ENCODE results near the gene NLRC4.

DNA sequence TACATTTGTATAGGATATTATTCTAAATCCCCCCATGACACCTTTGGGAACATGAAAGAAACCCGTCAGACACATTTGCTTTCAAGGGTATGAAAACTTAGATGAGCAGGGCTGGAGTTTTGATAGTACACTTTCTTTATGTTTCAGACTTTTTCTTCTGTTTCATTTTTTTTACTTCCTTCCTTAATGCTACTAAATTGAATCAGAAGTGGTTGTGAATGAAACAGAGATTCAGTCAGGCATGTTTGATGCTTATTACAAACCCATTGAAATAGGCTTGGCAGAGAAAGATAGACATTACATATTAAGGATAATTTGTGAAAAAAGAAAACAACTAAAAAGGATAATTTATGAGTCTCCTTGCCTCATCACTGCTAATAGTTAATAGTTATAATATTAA is 72.3 kb downstream of the NLRC4 start:
- no peak for TF ChIP-seq EZH2 (IDR thresholded peaks at IDR 0.05; ENCODE audit: low read length)
- TF ChIP-seq, protein P1, sequence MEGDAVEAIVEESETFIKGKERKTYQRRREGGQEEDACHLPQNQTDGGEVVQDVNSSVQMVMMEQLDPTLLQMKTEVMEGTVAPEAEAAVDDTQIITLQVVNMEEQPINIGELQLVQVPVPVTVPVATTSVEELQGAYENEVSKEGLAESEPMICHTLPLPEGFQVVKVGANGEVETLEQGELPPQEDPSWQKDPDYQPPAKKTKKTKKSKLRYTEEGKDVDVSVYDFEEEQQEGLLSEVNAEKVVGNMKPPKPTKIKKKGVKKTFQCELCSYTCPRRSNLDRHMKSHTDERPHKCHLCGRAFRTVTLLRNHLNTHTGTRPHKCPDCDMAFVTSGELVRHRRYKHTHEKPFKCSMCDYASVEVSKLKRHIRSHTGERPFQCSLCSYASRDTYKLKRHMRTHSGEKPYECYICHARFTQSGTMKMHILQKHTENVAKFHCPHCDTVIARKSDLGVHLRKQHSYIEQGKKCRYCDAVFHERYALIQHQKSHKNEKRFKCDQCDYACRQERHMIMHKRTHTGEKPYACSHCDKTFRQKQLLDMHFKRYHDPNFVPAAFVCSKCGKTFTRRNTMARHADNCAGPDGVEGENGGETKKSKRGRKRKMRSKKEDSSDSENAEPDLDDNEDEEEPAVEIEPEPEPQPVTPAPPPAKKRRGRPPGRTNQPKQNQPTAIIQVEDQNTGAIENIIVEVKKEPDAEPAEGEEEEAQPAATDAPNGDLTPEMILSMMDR (optimal IDR thresholded peaks at IDR 0.05 in 1 of 3, IDR thresholded peaks at IDR 0.05 in 1 of 3, conservative IDR thresholded peaks at IDR 0.05 in 1 of 3; ENCODE audit: extremely low read depth in 1 of 3, insufficient read depth in 2 of 3, low read length in 3 of 3) = no peak

Measured in keratinocyte (primary cell).